HepG2 (cell line): ENCODE results near the gene MMP19. TPM values are rescaled to one million over a fixed set of nuclear protein-coding genes. Genes with fewer than 3 reads are reported as not detected.

Experiments used
- ATAC-seq: fragments of 200-7000 bp; cut with Tn5 transposase; 3 replicates; pipeline ENCODE4 v1.9.1; 2020; ENCODE audit warnings: mild to moderate bottlenecking, moderate library complexity
- BruUV-seq: library from RNA; stranded (reverse); fragments of 400-500 nt; replicated peaks from 2 replicates; lab custom pipeline; 2021; lab: Mats Ljungman, UMichigan
- CTCF ChIA-PET: fragments of 300-600 bp; formaldehyde crosslinking; extraction: SDS; loops from one replicate; lab custom pipeline; 2021; ENCODE audit warnings: low total read pairs, inconsistent platforms, low intra/inter-chr PET ratio; lab: Yijun Ruan, JAX
- POLR2A ChIA-PET: fragments of 350-600 bp; sonication (Branson Sonifier 250); formaldehyde crosslinking; loops from one replicate; lab custom pipeline; 2020; ENCODE audit warnings: antibody characterized with exemption, inconsistent platforms; lab: Yijun Ruan, JAX
- DNase-seq: peaks from one replicate; pipeline ENCODE4 v3.0.0-alpha.2; 2015; ENCODE audit warnings: low spot score
- FAIRE-seq: peaks from 3 replicates; lab custom pipeline; 2011; peaks lifted over from hg19 to GRCh38; lab: Jason Lieb, UNC
- H2AFZ ChIP-seq: one replicate; pipeline ENCODE4 v1.6.1; 2011; ENCODE audit warnings: low read length, inconsistent platforms
- H3K27ac ChIP-seq: fragments of 300-600 bp; 3 replicates; pipeline ENCODE4 v1.8.0; 2011; ENCODE audit warnings: mixed run types, mild to moderate bottlenecking, mixed read lengths, low read length, inconsistent platforms; ENCODE audit not compliant: insufficient read depth; ENCODE audit errors: extremely low read length
- H3K27me3 ChIP-seq, 2 experiments: fragments of 200-600 bp in 1 of 2; 2 replicates in 1 of 2; 3 replicates in 1 of 2; pipeline versions ENCODE4 v1.6.0 to v1.8.0; 2011; ENCODE audit warnings: low read length in 2 of 2, mild to moderate bottlenecking in 2 of 2, moderate library complexity in 2 of 2, inconsistent platforms in 1 of 2; ENCODE audit not compliant: insufficient read depth in 2 of 2, control insufficient read depth in 1 of 2
- H3K36me3 ChIP-seq, 2 experiments: fragments of 200-600 bp in 1 of 2; replicated peaks in 1 of 2; 2 replicates in 1 of 2; 3 replicates in 1 of 2; pipeline versions ENCODE4 v1.5.1 to v1.8.0; 2011; ENCODE audit warnings: low read length in 2 of 2, inconsistent platforms in 1 of 2; ENCODE audit not compliant: insufficient read depth in 2 of 2, control insufficient read depth in 1 of 2
- H3K4me1 ChIP-seq: 2 replicates; pipeline ENCODE4 v1.5.1; 2012; ENCODE audit warnings: low read length, inconsistent platforms; ENCODE audit not compliant: insufficient read depth
- H3K4me2 ChIP-seq: 2 replicates; pipeline ENCODE4 v1.6.0; 2011; ENCODE audit warnings: low read depth, low read length, inconsistent platforms
- H3K4me3 ChIP-seq, 3 experiments: fragments of 200-600 bp in 1 of 3; sonication (generic), shearing (Covaris generic) in 1 of 3; replicated peaks in 1 of 3; 2 replicates each; pipeline ENCODE4 v1.5.1; 2011 to 2016; ENCODE audit warnings: low read length in 3 of 3, inconsistent platforms in 2 of 3, low read depth in 2 of 3, mild to moderate bottlenecking in 2 of 3, control low read depth in 1 of 3, mixed read lengths in 1 of 3; ENCODE audit not compliant: insufficient read depth in 1 of 3
- H3K79me2 ChIP-seq: one replicate; pipeline ENCODE4 v1.6.1; 2011; ENCODE audit warnings: low read length, inconsistent platforms; ENCODE audit not compliant: insufficient read depth
- H3K9ac ChIP-seq: 2 replicates; pipeline ENCODE4 v1.6.0; 2011; ENCODE audit warnings: mild to moderate bottlenecking, low read depth, low read length, inconsistent platforms; ENCODE audit not compliant: insufficient read depth
- H3K9me3 ChIP-seq: 2 replicates; pipeline ENCODE4 v1.5.1; 2012; ENCODE audit warnings: mild to moderate bottlenecking, low read length
- H4K20me1 ChIP-seq: 2 replicates; pipeline ENCODE4 v1.6.0; 2011; ENCODE audit warnings: inconsistent platforms, mild to moderate bottlenecking, low read length, moderate library complexity; ENCODE audit not compliant: insufficient read depth
- BHLHE40 ChIP-seq: IDR thresholded peaks from 2 replicates; pipeline ENCODE4 v1.6.1; 2011; ENCODE audit warnings: low read length, improper control_type of control experiment
- HNRNPLL ChIP-seq: fragments of 200-400 bp; formaldehyde crosslinking; IDR thresholded peaks from 2 replicates; pipeline ENCODE4 v1.6.1; 2017; ENCODE audit warnings: mild to moderate bottlenecking, low read depth, low read length; ENCODE audit not compliant: poor library complexity, severe bottlenecking
- KLF16 ChIP-seq, 2 experiments: sonication (generic) in 1 of 2; formaldehyde crosslinking in 1 of 2; IDR thresholded peaks; 2 replicates each; pipeline versions ENCODE4 v1.6.1 to v1.8.0; 2016 to 2023; ENCODE audit warnings: missing genetic modification reagents in 2 of 2, missing compliant biosample characterization in 1 of 2
- MTF2 ChIP-seq: sonication (generic); formaldehyde crosslinking; IDR thresholded peaks from 2 replicates; pipeline ENCODE4 v1.5.0; 2020; ENCODE audit warnings: missing genetic modification reagents, borderline replicate concordance
- NCOA2 ChIP-seq: sonication (generic); formaldehyde crosslinking; IDR thresholded peaks from 2 replicates; pipeline ENCODE4 v1.8.0; 2022; ENCODE audit warnings: inconsistent platforms
- NFYC ChIP-seq: IDR thresholded peaks from 2 replicates; pipeline ENCODE4 v1.6.1; 2016; ENCODE audit warnings: missing genetic modification reagents, missing compliant biosample characterization
- SRSF4 ChIP-seq: fragments of 200-400 bp; formaldehyde crosslinking; IDR thresholded peaks from one replicate; pipeline ENCODE4 v1.6.1; 2018; ENCODE audit warnings: mild to moderate bottlenecking, low read depth, low read length, moderate library complexity; ENCODE audit not compliant: poor library complexity, severe bottlenecking
- TARDBP ChIP-seq: sonication (generic); formaldehyde crosslinking; IDR thresholded peaks from 2 replicates; pipeline ENCODE4 v1.8.0; 2022; ENCODE audit warnings: mild to moderate bottlenecking, missing genetic modification reagents
- TCF7L2 ChIP-seq: IDR thresholded peaks from 2 replicates; pipeline ENCODE4 v1.6.1; 2011; ENCODE audit warnings: mild to moderate bottlenecking, low read depth, low read length, moderate library complexity
- WIZ ChIP-seq: sonication (generic); formaldehyde crosslinking; IDR thresholded peaks from 2 replicates; pipeline ENCODE4 v1.5.1; 2020; ENCODE audit warnings: mild to moderate bottlenecking, missing genetic modification reagents
- ZNF354B ChIP-seq: sonication (generic); formaldehyde crosslinking; IDR thresholded peaks from 2 replicates; pipeline ENCODE4 v1.8.0; 2022; ENCODE audit warnings: mild to moderate bottlenecking, missing genetic modification reagents
- ZNF597 ChIP-seq: sonication (generic); formaldehyde crosslinking; IDR thresholded peaks from 2 replicates; pipeline ENCODE4 v1.5.0; 2020; ENCODE audit warnings: missing genetic modification reagents
- ZNF788 ChIP-seq: sonication (generic); formaldehyde crosslinking; IDR thresholded peaks from 2 replicates; pipeline ENCODE4 v1.5.0; 2020; ENCODE audit warnings: mild to moderate bottlenecking, missing genetic modification reagents, borderline replicate concordance
- whole genome bisulfite sequencing: methylation state at CpG from one replicate; pipeline ENCODE4 v1.1.6; 2017; ENCODE audit warnings: low lambda C conversion rate; 5-methylcytosine and 5-hydroxymethylcytosine counted together
- in situ Hi-C: cut with HindIII; loops from 2 replicates; pipeline ENCODE4 v1.10.0; 2017; ENCODE audit warnings: low pct_unique_long_range_greater_than_20kb; ENCODE audit not compliant: extremely low pct_ligation_motif_present
- intact Hi-C: fragments of 100-400 bp; cut with micrococcal nuclease; formaldehyde crosslinking; loops from one replicate; pipeline ENCODE4 v1.10.0; 2022; ENCODE audit not compliant: unreplicated experiment
- polyA plus RNA-seq, 8 experiments: library from polyadenylated mRNA; depleted of rRNA in 3 of 8; stranded (reverse) in 7 of 8; unstranded in 1 of 8; fragments of >200 nt; fragmentation: Illumina TruSeq in 4 of 8; extraction: Trizol in 4 of 8; gene quantifications; 2 replicates each; pipeline versions ENCODE4 v1.2.1 to v1.2.3, GENCODE V29; 2011 to 2016; ENCODE audit warnings: low read depth in 4 of 8, missing spikeins in 1 of 8, mixed read lengths in 1 of 8; ENCODE audit not compliant: insufficient read depth in 1 of 8
- total RNA-seq, 5 experiments: library from RNA; depleted of rRNA; stranded (reverse); fragments of >200 nt; fragmentation: Illumina TruSeq; extraction: Trizol; gene quantifications; 2 replicates each; pipeline ENCODE4 v1.2.3, GENCODE V29; 2016; ENCODE audit warnings: low read depth in 1 of 5

The MMP19 gene
- total and polyA plus RNA-seq, 2 of the 13 experiments (the other 11 are each of a cell fraction or from before 2014, with no cell fraction given) = 0.07 to 0.08 TPM

GRCh38 chr12:55849616-55850343 is 7.0 kb upstream of the MMP19 start:
- ChIA-PET CTCF (no interaction called here), POLR2A (no interaction called here)
- intact Hi-C loops = no loop called here

More at GRCh38 chr12:55849616-55850343, 7.0 kb upstream of the MMP19 start:
- ATAC-seq (no peak), DNase-seq (no peak), FAIRE-seq (no peak)
- Histone ChIP-seq H4K20me1 (no peaks in the 10 kb centered on the region), H3K79me2 (no peaks in the 10 kb centered on the region), H3K27me3 (peaks cover 1 to 15% of the 10 kb centered on the region in 2 experiments; a peak in 3 of 5 replicates), H3K4me1 (peaks cover 15% of the 10 kb centered on the region), H3K9ac (no peak overlapping the region), H3K4me2 (no peak overlapping the region), H3K36me3 (no peaks in the 10 kb centered on the region), H2AFZ (no peak overlapping the region), H3K4me3 (no peak overlapping the region), H3K27ac (no peak overlapping the region), H3K9me3 (no peaks in the 10 kb centered on the region)
- in situ Hi-C loops = no loop called here
- 48% methylated on average over 7 of the region's 7 CpGs for WGBS
- BruUV-seq = no TSS peak
- TF ChIP-seq ZNF597 (CRISPR knock-in tag) (no peak), NFYC (no peak), ZNF354B (CRISPR knock-in tag) (no peak), HNRNPLL (no peak), TARDBP (no peak), NCOA2 (CRISPR knock-in tag) (no peak), MTF2 (CRISPR knock-in tag) (no peak), BHLHE40 (no peak), ZNF788 (CRISPR knock-in tag) (no peak), TCF7L2 (no peak), SRSF4 (no peak), KLF16 (CRISPR knock-in tag; IDR thresholded peaks at IDR 0.05) (no peak), WIZ (CRISPR knock-in tag) (no peak)
